ENCODE results near the gene KDM7A.
A peak's percentile ranks its signal among the peaks of the same experiment; 100 is the strongest.
"Not testable (repeated sequence)": the region's sequence is repeated elsewhere in the genome, so short reads cannot be mapped to it uniquely, and the experiment has no call there.

The KDM7A gene

GRCh38 chr7:140200061-140200989 lies 23.5 kb upstream of the KDM7A start:
- no peak for DNase-seq

GRCh38 chr7:140197938-140198337 lies 21.2 kb upstream of the KDM7A start:
- no peak for DNase-seq

- no peak for DNase-seq
Measured at GRCh38 chr7:140197218-140197890, 20.6 kb upstream of the KDM7A start.

- DNase-seq, result no peak
Measured at GRCh38 chr7:140196361-140197217, 19.8 kb upstream of the KDM7A start.

GRCh38 chr7:140195859-140196258 lies 19.1 kb upstream of the KDM7A start:
- DNase-seq, result no peak

- no peak for DNase-seq
Measured at GRCh38 chr7:140192620-140193019, 15.8 kb upstream of the KDM7A start.

GRCh38 chr7:140192176-140192575 lies 15.4 kb upstream of the KDM7A start:
- no peak for DNase-seq

GRCh38 chr7:140190588-140190987 lies 13.8 kb upstream of the KDM7A start:
- no peak for DNase-seq

- no peak for DNase-seq
Measured at GRCh38 chr7:140189917-140190316, 13.1 kb upstream of the KDM7A start.

- DNase-seq, result no peak
Measured at GRCh38 chr7:140182917-140183316, 6.1 kb upstream of the KDM7A start.

GRCh38 chr7:140179339-140179738 lies 2.6 kb upstream of the KDM7A start:
- DNase-seq, result no peak

- DNase-seq, result no peak
Measured at GRCh38 chr7:140176122-140176701, 571 bp downstream of the KDM7A start.

GRCh38 chr7:140175221-140176121 lies 1.3 kb downstream of the KDM7A start:
- peak; percentile 75 to 78 for DNase-seq

GRCh38 chr7:140174217-140174616 lies 2.6 kb downstream of the KDM7A start:
- no peak for DNase-seq

- no peak for DNase-seq
Measured at GRCh38 chr7:140170375-140170774, 6.4 kb downstream of the KDM7A start.

- no peak for DNase-seq
Measured at GRCh38 chr7:140168816-140169215, 8.0 kb downstream of the KDM7A start.

- DNase-seq, result no peak
Measured at GRCh38 chr7:140165422-140165821, 11.4 kb downstream of the KDM7A start.

GRCh38 chr7:140162081-140162480 lies 14.7 kb downstream of the KDM7A start:
- not testable (repeated sequence) for DNase-seq

GRCh38 chr7:140161047-140161446 lies 15.7 kb downstream of the KDM7A start:
- DNase-seq, result no peak

GRCh38 chr7:140160308-140160707 lies 16.5 kb downstream of the KDM7A start:
- no peak for DNase-seq

- no peak for DNase-seq
Measured at GRCh38 chr7:140159497-140159896, 17.3 kb downstream of the KDM7A start.

Measured in AML-193 (cell line).